ENCODE measurements around the gene AASS.

AASS gene

DNA sequence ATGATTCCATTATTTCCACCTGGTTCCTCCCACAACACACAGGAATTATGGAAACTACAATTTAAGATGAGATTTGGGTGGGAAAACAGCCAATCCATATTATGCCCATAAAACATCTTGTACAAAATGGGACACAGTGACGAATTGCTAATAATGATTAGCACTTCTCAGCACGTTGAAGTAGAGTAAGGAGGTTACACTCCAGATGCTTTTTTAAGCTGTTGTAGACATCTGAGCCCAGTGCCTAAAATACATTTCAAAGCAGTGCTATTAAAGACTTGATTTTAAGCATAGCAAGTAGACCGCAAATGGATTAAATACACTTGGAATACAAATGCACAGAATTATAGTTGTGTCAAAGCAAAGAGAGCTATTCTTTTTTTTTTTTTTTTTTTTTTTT lies 105.9 kb downstream of the AASS start:
- no peak for DNase-seq (ENCODE audit: low spot score)
- no peak for TF ChIP-seq CTCF (IDR thresholded peaks at IDR 0.05; ENCODE audit: extremely low read depth, insufficient read depth, missing control alignments)
- in situ Hi-C loops (cut with MboI; ENCODE audit: low pct_unique_long_range_greater_than_20kb, low sequenced_read_pairs, unreplicated experiment), result no loop called here

DNA sequence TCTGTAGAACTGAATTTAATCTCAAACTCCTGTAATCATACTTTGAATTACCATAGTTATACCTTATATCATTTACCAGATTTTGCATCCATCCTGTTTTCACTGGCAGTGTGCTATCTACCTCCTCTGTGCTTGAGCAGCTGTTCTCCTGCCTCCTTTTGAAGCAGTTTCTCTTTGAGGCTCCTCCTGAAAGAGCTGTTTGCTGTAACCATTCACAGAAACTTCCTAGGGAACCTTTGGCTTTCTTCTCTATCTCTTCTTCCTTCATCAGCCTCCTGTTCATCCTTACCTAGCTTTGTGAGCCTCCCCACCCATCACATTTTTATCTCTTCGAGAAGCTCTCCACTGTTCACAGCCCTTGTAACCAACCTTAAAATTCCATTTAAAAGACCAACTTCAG lies 108.2 kb downstream of the AASS start:
- TF ChIP-seq CTCF (IDR thresholded peaks at IDR 0.05; ENCODE audit: extremely low read depth, insufficient read depth, missing control alignments), result no peak
- in situ Hi-C loops (cut with MboI; ENCODE audit: low pct_unique_long_range_greater_than_20kb, low sequenced_read_pairs, unreplicated experiment), result no loop called here
- DNase-seq (ENCODE audit: low spot score), result no peak

- no peak for TF ChIP-seq CTCF (IDR thresholded peaks at IDR 0.05; ENCODE audit: extremely low read depth, insufficient read depth, missing control alignments)
- in situ Hi-C loops (cut with MboI; ENCODE audit: low pct_unique_long_range_greater_than_20kb, low sequenced_read_pairs, unreplicated experiment), result no loop called here
- DNase-seq (ENCODE audit: low spot score), result no peak
Measured at GRCh38 chr7:122033641-122034040, 110.4 kb downstream of the AASS start.

GRCh38 chr7:122027058-122027457 lies 117.0 kb downstream of the AASS start:
- no peak for TF ChIP-seq CTCF (IDR thresholded peaks at IDR 0.05; ENCODE audit: extremely low read depth, insufficient read depth, missing control alignments)
- no peak for DNase-seq (ENCODE audit: low spot score)
- in situ Hi-C loops (cut with MboI; ENCODE audit: low pct_unique_long_range_greater_than_20kb, low sequenced_read_pairs, unreplicated experiment), result no loop called here
